ENCODE results near the gene OR2G6. TPM values are rescaled to one million over a fixed set of nuclear protein-coding genes. Genes with fewer than 3 reads are reported as not detected.
"Not testable (repeated sequence)": the region's sequence is repeated elsewhere in the genome, so short reads cannot be mapped to it uniquely, and the experiment has no call there.

OR2G6 gene
- total and polyA plus RNA-seq, 2 of the 13 experiments (the other 11 are each of a cell fraction or from before 2014, with no cell fraction given): not detected

DNA sequence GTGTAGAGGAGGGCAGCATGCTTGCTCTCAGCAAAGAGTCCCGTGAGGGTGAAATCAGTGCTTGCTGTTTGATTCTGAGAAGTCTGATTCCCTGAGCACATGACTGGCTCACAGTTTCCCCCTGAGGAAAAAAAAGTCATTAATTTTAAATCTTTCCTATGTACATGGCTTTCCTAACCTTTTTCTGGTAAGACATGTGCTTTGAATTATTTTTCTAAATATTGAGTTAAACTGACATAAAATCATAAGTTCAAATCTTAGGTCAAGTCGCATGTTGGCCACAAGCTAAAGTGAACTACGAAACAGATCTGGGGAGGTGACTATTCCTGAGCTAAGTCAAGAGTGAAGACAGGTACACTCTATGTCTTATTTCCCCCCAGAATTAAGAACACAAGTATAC lies 66.8 kb downstream of the OR2G6 start, which contains the start of gene OR2T34:
Gene OR2T34, minus strand, starts transcription at position 101 of the 400 bp plus-strand sequence. Its CDS starts 0 bp downstream, at position 101.
- intact Hi-C loops (cut with micrococcal nuclease; ENCODE audit: unreplicated experiment); H3K4me2 ChIP-seq (ENCODE audit: low read depth, low read length); H3K9ac ChIP-seq (ENCODE audit: insufficient read depth, low read depth, low read length); FAIRE-seq; H3K4me1 ChIP-seq (ENCODE audit: insufficient read depth, low read length); BruUV-seq (replicated peaks); H3K79me2 ChIP-seq (ENCODE audit: insufficient read depth, low read length); H3K9me3 ChIP-seq (ENCODE audit: low read length); POLR2A ChIA-PET; H3K36me3 ChIP-seq (replicated peaks in 1 of 2; ENCODE audit: control insufficient read depth in 1 of 2, insufficient read depth in 2 of 2, low read length in 2 of 2); H4K20me1 ChIP-seq (ENCODE audit: insufficient read depth, low read length); CTCF ChIA-PET (ENCODE audit: low intra/inter-chr PET ratio, low total read pairs); in situ Hi-C loops (cut with HindIII; ENCODE audit: extremely low pct_ligation_motif_present, low pct_unique_long_range_greater_than_20kb); ATAC-seq; H2AFZ ChIP-seq (ENCODE audit: low read length); DNase-seq (ENCODE audit: low spot score); H3K4me3 ChIP-seq (replicated peaks in 1 of 3; ENCODE audit: insufficient read depth in 1 of 3, low read depth in 2 of 3, low read length in 3 of 3); H3K27me3 ChIP-seq (ENCODE audit: control insufficient read depth in 1 of 2, insufficient read depth in 2 of 2, low read length in 2 of 2); H3K27ac ChIP-seq (ENCODE audit: extremely low read length, insufficient read depth, low read length): not testable (repeated sequence)
- WGBS (ENCODE audit: low lambda C conversion rate): 18% methylated on average over 3 of the region's 3 CpGs

DNA sequence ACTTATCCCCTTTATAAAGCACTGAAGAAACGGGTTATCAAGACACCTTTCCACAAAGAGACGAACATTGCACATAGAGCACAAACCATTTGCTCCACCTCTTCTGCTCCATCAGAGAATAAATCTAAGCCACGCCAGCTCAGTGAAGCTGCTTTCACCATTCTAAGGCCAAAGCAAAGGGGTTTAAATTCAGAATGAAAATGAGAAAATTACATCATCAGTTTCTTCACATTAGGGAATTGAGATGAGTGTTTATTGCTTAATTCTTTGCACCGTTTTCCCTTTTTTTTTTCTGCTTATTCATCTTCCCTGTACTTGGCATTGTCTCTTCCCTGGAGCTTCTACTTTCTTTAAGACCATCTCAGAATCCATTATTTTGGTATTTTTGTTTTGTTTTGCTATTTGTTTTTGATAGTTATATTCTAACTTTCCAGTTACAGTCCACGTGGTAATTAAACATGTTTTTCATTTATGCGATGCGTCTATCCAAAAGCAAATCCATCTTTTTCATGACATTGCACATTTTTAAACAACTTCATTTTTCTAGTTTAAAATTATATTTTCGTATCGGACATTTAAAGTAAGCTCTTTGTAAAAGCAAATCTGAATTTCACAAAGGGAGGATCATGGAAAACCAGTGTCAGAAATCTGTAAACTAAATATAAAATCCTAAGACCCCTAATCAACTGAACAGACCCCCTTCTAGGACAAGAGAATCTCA lies 68.5 kb downstream of the OR2G6 start:
- TF ChIP-seq NFE2L2 (IDR thresholded peaks at IDR 0.05; ENCODE audit: low read length) (peak; percentile 49), MAFF (IDR thresholded peaks at IDR 0.05; ENCODE audit: low read depth, low read length) (peak; percentile 38; the same call in 1 of the 2 replicates), ZNF230 (CRISPR knock-in tag; IDR thresholded peaks at IDR 0.05) (no peak), MAFK (conservative IDR thresholded peaks at IDR 0.05 in 1 of 2, IDR thresholded peaks at IDR 0.05 in 1 of 2; ENCODE audit: low read length in 2 of 2) (peak; percentile 18 to 59; a peak in 2 of 4 replicates)
- ChIA-PET POLR2A (no interaction called here), CTCF (ENCODE audit: low intra/inter-chr PET ratio, low total read pairs) (no interaction called here)
- ATAC-seq (no peak), FAIRE-seq (no peak), DNase-seq (ENCODE audit: low spot score) (no peak)
- BruUV-seq (replicated peaks): no TSS peak
- Histone ChIP-seq H3K36me3 (replicated peaks in 1 of 2; ENCODE audit: control insufficient read depth in 1 of 2, insufficient read depth in 2 of 2, low read length in 2 of 2) (no peaks in the 10 kb centered on the region), H4K20me1 (ENCODE audit: insufficient read depth, low read length) (no peaks in the 10 kb centered on the region), H3K9me3 (ENCODE audit: low read length) (no peaks in the 10 kb centered on the region), H3K79me2 (ENCODE audit: insufficient read depth, low read length) (no peaks in the 10 kb centered on the region), H3K9ac (ENCODE audit: insufficient read depth, low read depth, low read length) (no peak overlapping the region), H3K27ac (ENCODE audit: extremely low read length, insufficient read depth, low read length) (no peak overlapping the region), H2AFZ (ENCODE audit: low read length) (no peak overlapping the region), H3K4me1 (ENCODE audit: insufficient read depth, low read length) (no peaks in the 10 kb centered on the region), H3K4me3 (replicated peaks in 1 of 3; ENCODE audit: insufficient read depth in 1 of 3, low read depth in 2 of 3, low read length in 3 of 3) (no peak overlapping the region), H3K4me2 (ENCODE audit: low read depth, low read length) (no peak overlapping the region), H3K27me3 (ENCODE audit: control insufficient read depth in 1 of 2, insufficient read depth in 2 of 2, low read length in 2 of 2) (no peaks in the 10 kb centered on the region)
- intact Hi-C loops (cut with micrococcal nuclease; ENCODE audit: unreplicated experiment) (no loop called here), in situ Hi-C loops (cut with HindIII; ENCODE audit: extremely low pct_ligation_motif_present, low pct_unique_long_range_greater_than_20kb) (no loop called here)
- 13% methylated on average over 9 of the region's 9 CpGs for WGBS (ENCODE audit: low lambda C conversion rate)

Other genes with a start within 250 kb of the OR2G6 start
- not detected in 2 replicates for gene OR2T33, start 230.1 kb upstream of the OR2G6 start, total RNA-seq (2016; rRNA removed; fragmentation: Illumina TruSeq; extraction: Trizol)
- gene OR2T33, start 230.1 kb upstream of the OR2G6 start, polyA plus RNA-seq (2011; rRNA removed): not detected in 2 replicates
- gene OR2T12, start 204.6 kb upstream of the OR2G6 start, total RNA-seq (2016; rRNA removed; fragmentation: Illumina TruSeq; extraction: Trizol): not detected in 2 replicates
- gene OR2T12, start 204.6 kb upstream of the OR2G6 start, polyA plus RNA-seq (2011; rRNA removed): not detected in 2 replicates
- not detected in 2 replicates for gene OR2M7, start 183.5 kb upstream of the OR2G6 start, total RNA-seq (2016; rRNA removed; fragmentation: Illumina TruSeq; extraction: Trizol)
- not detected in 2 replicates for gene OR2M7, start 183.5 kb upstream of the OR2G6 start, polyA plus RNA-seq (2011; rRNA removed)
- not detected in 2 replicates for gene OR14C36, start 159.3 kb upstream of the OR2G6 start, total RNA-seq (2016; rRNA removed; fragmentation: Illumina TruSeq; extraction: Trizol)
- not detected in 2 replicates for gene OR14C36, start 159.3 kb upstream of the OR2G6 start, polyA plus RNA-seq (2011; rRNA removed)
- gene OR2T4, start 146.4 kb upstream of the OR2G6 start, total RNA-seq (2016; rRNA removed; fragmentation: Illumina TruSeq; extraction: Trizol): not detected in 2 replicates
- not detected in 2 replicates for gene OR2T4, start 146.4 kb upstream of the OR2G6 start, polyA plus RNA-seq (2011; rRNA removed)
- not detected in 2 replicates for gene OR2T6, start 132.3 kb upstream of the OR2G6 start, total RNA-seq (2016; rRNA removed; fragmentation: Illumina TruSeq; extraction: Trizol)
- not detected in 2 replicates for gene OR2T6, start 132.3 kb upstream of the OR2G6 start, polyA plus RNA-seq (2011; rRNA removed)
- not detected in 2 replicates for gene OR2T1, start 105.0 kb upstream of the OR2G6 start, total RNA-seq (2016; rRNA removed; fragmentation: Illumina TruSeq; extraction: Trizol)
- gene OR2T1, start 105.0 kb upstream of the OR2G6 start, polyA plus RNA-seq (2011; rRNA removed): not detected in 2 replicates
- gene OR2T2, start 62.4 kb upstream of the OR2G6 start, total RNA-seq (2016; rRNA removed; fragmentation: Illumina TruSeq; extraction: Trizol): not detected in 2 replicates
- not detected in 2 replicates for gene OR2T2, start 62.4 kb upstream of the OR2G6 start, polyA plus RNA-seq (2011; rRNA removed)
- not detected in 2 replicates for gene OR2T3, start 34.7 kb upstream of the OR2G6 start, total RNA-seq (2016; rRNA removed; fragmentation: Illumina TruSeq; extraction: Trizol)
- not detected in 2 replicates for gene OR2T3, start 34.7 kb upstream of the OR2G6 start, polyA plus RNA-seq (2011; rRNA removed)
- not detected in 2 replicates for gene OR2T5, start 19.5 kb upstream of the OR2G6 start, total RNA-seq (2016; rRNA removed; fragmentation: Illumina TruSeq; extraction: Trizol)
- gene OR2T5, start 19.5 kb upstream of the OR2G6 start, polyA plus RNA-seq (2011; rRNA removed): not detected in 2 replicates
- not detected in 2 replicates for gene OR2T29, start 54.7 kb downstream of the OR2G6 start, total RNA-seq (2016; rRNA removed; fragmentation: Illumina TruSeq; extraction: Trizol)
- not detected in 2 replicates for gene OR2T29, start 54.7 kb downstream of the OR2G6 start, polyA plus RNA-seq (2011; rRNA removed)
- gene OR2T34, start 66.7 kb downstream of the OR2G6 start, total RNA-seq (2016; rRNA removed; fragmentation: Illumina TruSeq; extraction: Trizol): not detected in 2 replicates
- not detected in 2 replicates for gene OR2T34, start 66.7 kb downstream of the OR2G6 start, polyA plus RNA-seq (2011; rRNA removed)
- not detected in 2 replicates for gene OR2T10, start 89.6 kb downstream of the OR2G6 start, total RNA-seq (2016; rRNA removed; fragmentation: Illumina TruSeq; extraction: Trizol)
- not detected in 2 replicates for gene OR2T10, start 89.6 kb downstream of the OR2G6 start, polyA plus RNA-seq (2011; rRNA removed)
- gene OR2T11, start 127.0 kb downstream of the OR2G6 start, total RNA-seq (2016; rRNA removed; fragmentation: Illumina TruSeq; extraction: Trizol): not detected in 2 replicates
- not detected in 2 replicates for gene OR2T11, start 127.0 kb downstream of the OR2G6 start, polyA plus RNA-seq (2011; rRNA removed)
- not detected in 2 replicates for gene OR2T35, start 137.2 kb downstream of the OR2G6 start, total RNA-seq (2016; rRNA removed; fragmentation: Illumina TruSeq; extraction: Trizol)
- not detected in 2 replicates for gene OR2T35, start 137.2 kb downstream of the OR2G6 start, polyA plus RNA-seq (2011; rRNA removed)
- gene OR2T27, start 147.5 kb downstream of the OR2G6 start, total RNA-seq (2016; rRNA removed; fragmentation: Illumina TruSeq; extraction: Trizol): not detected in 2 replicates
- not detected in 2 replicates for gene OR2T27, start 147.5 kb downstream of the OR2G6 start, polyA plus RNA-seq (2011; rRNA removed)
- not detected in 2 replicates for gene OR14I1, start 194.7 kb downstream of the OR2G6 start, total RNA-seq (2016; rRNA removed; fragmentation: Illumina TruSeq; extraction: Trizol)
- gene OR14I1, start 194.7 kb downstream of the OR2G6 start, polyA plus RNA-seq (2011; rRNA removed): not detected in 2 replicates
- not detected in 2 replicates for gene LYPD8, start 247.7 kb downstream of the OR2G6 start, total RNA-seq (2016; rRNA removed; fragmentation: Illumina TruSeq; extraction: Trizol)
- not detected in 2 replicates for gene LYPD8, start 247.7 kb downstream of the OR2G6 start, polyA plus RNA-seq (2011; rRNA removed)